GM19372 (cell line): Measurements from ENCODE around the gene TPM2.
A peak's percentile ranks its signal among the peaks of the same experiment; 100 is the strongest.

Source experiments
- ATAC-seq: cut with Tn5 transposase; IDR thresholded peaks from one replicate; pipeline ENCODE4 v1.9.1; 2021; ENCODE audit warnings: mild to moderate bottlenecking, low read depth, moderate library complexity; ENCODE audit not compliant: unreplicated experiment

The TPM2 gene

GRCh38 chr9:35680331-35681105, 9.2 kb downstream of the TPM2 start:
- no peak for ATAC-seq

DNA sequence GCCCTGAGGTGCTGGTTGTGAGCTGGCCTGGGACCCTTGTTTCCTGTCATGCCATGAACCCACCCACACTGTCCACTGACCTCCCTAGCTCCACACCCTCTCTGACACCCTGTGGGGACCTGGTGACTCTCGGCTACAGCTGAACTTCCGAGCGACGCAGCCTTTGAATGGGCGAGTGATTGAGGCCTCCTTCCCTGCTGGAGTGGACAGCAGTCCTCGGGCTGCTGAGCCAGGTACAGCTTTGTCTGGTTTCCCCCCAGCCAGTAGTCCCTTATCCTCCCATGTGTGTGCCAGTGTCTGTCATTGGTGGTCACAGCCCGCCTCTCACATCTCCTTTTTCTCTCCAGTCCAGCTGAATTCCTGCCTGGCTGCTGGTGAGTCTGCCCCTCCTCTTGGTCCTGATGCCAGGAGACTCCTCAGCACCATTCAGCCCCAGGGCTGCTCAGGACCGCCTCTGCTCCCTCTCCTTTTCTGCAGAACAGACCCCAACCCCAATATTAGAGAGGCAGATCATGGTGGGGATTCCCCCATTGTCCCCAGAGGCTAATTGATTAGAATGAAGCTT, 9.9 kb downstream of the TPM2 start:
- no peak for ATAC-seq

DNA sequence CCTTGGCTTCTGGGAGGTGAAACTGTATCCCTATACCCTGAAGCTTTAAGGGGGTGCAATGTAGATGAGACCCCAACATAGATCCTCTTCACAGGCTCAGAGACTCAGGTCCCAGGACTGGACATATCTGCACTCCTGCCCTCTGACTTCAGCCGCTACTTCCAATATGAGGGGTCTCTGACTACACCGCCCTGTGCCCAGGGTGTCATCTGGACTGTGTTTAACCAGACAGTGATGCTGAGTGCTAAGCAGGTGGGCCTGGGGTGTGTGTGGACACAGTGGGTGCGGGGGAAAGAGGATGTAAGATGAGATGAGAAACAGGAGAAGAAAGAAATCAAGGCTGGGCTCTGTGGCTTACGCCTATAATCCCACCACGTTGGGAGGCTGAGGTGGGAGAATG, 10.6 kb downstream of the TPM2 start:
- no peak for ATAC-seq

GRCh38 chr9:35675732-35676392, 13.9 kb downstream of the TPM2 start:
- no peak for ATAC-seq

GRCh38 chr9:35675204-35675603, 14.5 kb downstream of the TPM2 start:
- ATAC-seq = no peak

- ATAC-seq = no peak
These were observed 15.7 kb downstream of the TPM2 start for GRCh38 chr9:35674025-35674361.

DNA sequence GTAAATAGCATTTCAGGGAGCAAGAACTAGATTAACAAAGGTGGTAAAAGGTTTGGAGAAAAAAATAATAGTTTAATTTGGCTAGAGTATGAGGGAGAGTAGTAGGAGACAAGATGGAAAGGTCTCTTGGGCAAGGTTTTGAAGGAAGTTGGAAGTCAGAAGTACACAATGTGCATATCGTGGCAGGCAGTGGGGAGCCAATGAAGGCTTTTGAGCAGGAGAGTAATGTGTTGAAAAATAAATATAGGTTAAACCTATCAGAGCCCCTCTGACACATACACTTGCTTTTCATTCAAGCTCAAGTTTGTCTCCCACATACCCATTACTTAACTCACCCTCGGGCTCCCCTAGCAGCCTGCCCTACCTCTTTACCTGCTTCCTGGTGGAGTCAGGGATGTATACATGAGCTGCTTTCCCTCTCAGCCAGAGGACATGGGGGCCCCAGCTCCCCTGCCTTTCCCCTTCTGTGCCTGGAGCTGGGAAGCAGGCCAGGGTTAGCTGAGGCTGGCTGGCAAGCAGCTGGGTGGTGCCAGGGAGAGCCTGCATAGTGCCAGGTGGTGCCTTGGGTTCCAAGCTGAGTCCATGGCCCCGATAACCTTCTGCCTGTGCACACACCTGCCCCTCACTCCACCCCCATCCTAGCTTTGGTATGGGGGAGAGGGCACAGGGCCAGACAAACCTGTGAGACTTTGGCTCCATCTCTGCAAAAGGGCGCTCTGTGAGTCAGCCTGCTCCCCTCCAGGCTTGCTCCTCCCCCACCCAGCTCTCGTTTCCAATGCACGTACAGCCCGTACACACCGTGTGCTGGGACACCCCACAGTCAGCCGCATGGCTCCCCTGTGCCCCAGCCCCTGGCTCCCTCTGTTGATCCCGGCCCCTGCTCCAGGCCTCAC, 16.3 kb downstream of the TPM2 start, which contains the start of gene CA9:
TSS of gene CA9 (plus strand) at position 797 of the 893 bp plus-strand sequence. CDS start at position 829, 32 bp downstream.
- no peak for ATAC-seq

DNA sequence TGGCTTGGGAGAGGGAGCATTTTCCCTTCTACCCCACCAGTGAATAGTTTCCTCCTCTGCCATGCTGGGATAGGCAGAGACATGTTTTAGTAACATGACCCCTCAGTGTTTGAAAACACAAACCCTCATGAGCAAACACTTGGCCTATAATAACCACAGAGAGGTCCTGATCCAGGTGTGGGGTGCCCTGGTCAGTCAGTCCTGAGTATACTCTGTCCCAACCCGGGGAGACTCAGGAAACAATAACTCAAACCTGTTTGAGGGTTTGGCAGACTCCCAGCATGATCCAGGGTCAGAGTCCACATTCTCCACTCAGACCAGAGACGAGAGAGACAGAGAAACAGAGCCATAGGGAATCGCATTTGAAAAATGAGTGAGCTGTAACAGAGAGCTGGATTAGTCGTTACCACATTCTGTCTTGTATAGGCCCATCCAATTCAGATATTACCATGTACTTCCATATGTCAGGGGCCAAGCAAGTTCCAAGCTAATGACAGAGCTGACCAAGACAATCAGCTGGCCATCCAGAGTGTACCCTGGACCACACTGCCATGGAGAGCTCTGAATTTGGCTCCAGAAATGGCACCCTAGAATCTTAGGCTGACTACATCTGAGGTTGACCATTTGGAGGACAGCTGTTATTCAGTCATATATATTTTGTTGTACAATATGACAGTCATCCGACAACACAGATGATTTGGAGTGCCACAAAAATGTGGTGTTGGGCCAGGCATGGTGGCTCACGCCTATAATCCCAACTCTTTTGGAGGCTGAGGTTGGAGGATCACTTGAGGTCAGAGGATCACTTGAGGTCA, 20.2 kb downstream of the TPM2 start:
- ATAC-seq = no peak

DNA sequence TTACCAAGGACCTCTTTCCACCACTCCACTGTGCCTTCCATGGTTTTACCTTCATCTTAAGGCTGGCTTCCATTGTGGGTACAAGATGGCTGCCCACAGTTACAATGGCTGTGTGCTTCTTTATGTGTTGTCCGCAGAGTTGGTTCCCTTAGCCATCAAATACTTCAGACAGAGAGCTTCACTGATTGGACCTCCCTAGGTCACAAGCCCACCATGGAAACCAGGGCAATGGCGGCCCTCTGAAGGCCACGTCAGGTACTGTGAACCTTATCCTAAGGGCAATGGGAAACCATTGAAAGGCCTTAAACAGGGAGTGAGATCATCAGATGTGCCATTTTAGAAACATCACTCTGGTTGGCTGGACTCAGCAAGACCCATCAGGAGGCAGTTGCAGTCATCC, 21.8 kb downstream of the TPM2 start:
- no peak for ATAC-seq

GRCh38 chr9:35666549-35666948, 23.2 kb downstream of the TPM2 start:
- ATAC-seq = no peak

DNA sequence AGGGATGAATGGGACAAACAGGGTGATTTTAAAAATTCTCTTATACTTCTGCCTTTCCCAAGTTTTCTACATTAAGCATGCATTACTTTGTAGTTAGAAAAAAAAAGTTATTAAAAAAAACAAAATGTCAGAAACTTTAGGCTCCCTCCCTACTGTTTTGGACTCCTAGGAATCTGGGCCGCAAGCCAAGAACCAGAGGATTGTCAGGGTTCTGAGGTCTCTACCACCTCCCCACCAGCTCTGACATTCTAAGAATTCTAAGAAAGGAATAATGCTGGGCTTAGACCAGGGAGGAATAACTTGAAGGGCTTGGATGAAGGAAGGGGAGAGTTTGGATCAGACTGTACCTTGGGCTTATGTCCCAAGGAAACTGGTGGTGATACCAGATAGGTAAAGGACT, 23.7 kb downstream of the TPM2 start:
- no peak for ATAC-seq

DNA sequence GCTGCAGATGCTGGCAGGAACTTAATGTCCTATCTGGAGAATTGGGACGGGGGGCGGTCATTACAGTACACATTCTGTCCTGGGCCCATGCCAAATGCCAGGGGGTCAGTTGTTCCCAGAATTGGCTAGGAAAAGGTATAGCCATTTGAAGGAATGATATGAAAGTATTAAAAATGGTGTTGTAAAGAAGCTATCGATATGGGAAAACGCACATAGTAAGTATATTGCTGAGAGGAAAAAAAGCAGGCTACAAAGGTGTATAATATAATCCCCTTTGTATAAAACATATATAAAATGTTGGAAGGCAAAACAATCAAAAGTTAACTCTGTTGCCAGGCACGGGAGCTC, 24.3 kb downstream of the TPM2 start:
- ATAC-seq = no peak

DNA sequence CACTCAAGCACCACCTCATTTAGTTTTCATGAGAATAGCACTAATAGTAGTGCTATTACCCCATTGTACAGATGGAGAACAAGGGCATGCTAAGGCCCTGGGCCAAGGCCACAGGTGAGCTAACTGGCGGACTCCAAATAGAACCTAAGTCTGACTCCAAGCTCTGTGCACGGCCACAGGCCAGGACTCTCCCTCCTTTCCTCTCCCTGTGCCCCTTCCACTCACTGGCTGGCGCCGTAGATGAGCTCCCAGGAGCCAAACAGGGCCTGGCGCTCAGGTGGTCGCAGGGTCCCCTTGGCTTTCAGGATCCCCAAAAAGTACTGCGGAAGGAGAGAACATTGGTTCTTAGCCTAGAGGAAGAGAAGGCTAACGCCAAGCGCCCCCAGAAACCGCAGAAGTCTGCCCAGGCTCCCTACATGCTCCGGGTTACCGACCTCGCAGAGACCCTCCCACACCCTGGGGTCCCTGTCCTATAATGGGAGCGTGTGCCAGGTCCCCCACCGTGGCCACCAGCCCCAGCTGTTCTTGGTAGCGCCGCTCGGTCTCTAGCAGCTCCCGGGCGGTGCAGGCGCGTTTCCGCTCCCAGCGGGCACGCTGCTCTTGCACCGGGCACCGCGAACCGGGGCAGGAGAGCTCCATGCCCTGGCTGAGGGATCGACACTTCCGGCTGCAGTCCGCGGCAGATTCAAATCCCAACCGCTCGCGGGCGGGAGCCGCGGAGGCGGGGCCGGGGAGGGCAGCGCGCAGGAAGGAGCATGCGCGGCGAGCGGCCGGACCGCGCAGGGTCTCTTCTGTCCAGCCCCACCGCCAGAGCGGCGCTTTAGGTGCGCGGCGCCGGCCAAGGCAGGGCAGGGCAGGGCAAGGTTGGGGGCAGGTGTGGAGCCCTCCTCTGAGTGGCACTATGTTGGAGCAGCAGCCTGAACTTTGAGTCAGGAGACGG, 24.9 kb downstream of the TPM2 start, which contains the start of gene ARHGEF39:
TSS of gene ARHGEF39 (minus strand) at position 665 of the 940 bp plus-strand sequence. CDS start at position 639, 26 bp downstream.
- peak; percentile 88 for ATAC-seq

DNA sequence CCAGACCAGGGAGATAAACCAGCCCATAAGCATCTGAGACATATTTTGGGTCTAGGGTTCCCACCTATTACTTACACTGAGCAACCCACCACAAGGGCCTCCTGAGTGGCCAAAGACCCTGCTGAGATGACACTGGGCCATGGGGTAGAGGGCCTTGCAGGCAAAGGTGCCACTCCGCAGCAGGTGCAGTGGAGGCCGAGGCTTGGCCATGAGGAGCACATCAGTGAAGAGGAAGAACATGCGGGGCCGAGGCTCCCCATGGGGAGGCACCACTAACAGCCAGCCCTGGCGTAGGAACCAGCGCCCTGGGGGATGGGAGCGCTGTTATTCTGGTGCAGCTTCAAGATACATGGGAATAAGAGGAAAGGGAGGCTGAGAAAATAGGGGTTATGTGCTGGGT, 27.3 kb downstream of the TPM2 start:
- ATAC-seq = no peak

DNA sequence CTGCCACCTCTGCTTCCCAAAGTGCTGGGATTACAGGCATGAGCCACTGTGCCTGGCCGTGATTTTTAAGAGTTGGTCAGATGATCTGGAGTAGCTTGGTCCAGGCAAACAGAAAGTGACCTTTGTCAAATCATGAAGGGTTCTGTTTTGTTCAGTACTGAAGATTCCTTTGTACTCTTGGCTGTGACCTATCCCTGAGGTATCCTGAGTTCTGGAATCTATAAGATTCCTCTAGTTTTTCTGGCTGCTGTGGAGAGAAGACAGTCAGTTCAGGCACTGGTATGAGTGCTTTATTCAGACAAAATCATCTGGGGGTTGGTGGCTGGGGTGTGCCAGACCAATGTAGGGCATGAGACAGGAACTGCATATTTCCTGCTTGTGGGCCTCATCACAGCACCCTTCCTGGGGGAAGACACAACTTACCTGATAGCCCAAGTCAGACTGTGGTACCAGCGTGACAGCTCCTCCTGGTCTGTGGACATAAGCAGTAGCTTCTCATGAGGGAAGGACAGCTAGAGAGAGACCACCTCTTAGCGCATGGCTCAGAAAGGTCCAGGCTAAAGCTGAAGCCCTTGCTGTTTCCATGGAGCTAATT, 27.9 kb downstream of the TPM2 start:
- ATAC-seq = no peak

GRCh38 chr9:35660966-35661415, 28.7 kb downstream of the TPM2 start:
- ATAC-seq = no peak

DNA sequence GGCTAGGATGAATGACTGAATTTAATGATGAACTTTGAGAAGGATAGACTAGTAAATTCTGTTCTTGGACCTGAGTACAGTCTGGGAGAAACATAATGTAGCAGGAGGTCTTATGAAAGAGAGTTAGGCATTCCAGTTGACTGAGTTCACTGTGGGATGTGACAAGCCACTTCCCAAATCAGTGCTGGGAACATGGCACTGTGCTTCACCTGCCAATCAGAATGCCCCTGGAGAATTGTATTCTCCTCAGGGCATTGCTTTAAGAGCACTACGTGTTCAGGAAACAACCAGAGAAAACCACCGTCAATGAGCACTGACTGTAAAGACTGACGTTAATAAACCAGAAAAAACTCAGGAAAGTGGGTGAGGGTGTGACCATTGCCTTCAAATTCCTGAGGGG, 30.4 kb downstream of the TPM2 start:
- no peak for ATAC-seq

- ATAC-seq = no peak
These were observed 30.8 kb downstream of the TPM2 start for GRCh38 chr9:35658968-35659220.
